ENCODE results near the gene MTERF2. TPM values are rescaled to one million over a fixed set of nuclear protein-coding genes. Genes with fewer than 3 reads are reported as not detected.

MTERF2 gene
- total and polyA plus RNA-seq, 10 of the 15 experiments (the other 5 are each of a cell fraction or from before 2014, with no cell fraction given) = 2.1 to 9.8 (median 6.7) TPM

DNA sequence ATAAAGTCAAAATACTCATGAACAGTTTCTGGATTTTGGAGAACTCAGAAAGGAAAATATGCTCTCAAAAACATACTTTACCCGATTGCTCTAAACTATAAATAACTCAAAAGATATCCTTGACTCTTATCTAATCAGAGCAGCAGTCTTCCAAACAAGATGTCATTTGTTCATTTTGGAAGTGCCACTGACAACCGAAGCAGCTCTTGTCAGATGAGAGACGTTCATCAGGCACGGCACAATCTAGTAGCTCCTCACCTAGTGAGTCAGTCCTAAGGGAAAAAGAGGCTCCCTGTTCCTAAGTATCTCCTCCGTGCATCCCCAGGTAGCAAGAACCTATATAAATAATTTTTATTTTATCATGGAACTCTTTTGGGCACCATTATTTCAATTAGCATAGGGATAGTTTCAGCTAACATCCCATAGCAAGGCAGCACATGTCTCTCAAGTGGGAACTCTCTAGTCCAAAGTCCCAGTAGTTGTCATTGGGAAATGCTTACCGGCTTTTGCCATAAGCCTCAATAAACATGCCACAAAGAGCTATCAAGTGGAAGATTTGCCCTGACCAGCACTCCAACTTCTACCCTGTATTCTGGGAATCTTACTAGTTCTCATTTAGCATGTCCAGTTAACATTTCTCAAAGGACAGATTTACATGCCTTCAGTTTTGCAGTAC, 45.3 kb downstream of the MTERF2 start:
- CTCF ChIA-PET = no interaction called here
- SMC1A ChIA-PET (ENCODE audit: uncharacterized antibody, unreplicated experiment) = interaction anchor here (1.3 kb wide), 1 partner anchor 9 kb away, joined by 3 read pairs; no protein-coding TSS in a partner anchor
- Histone ChIP-seq H3K27me3 (replicated peaks in 1 of 2; ENCODE audit: control insufficient read depth in 2 of 2, insufficient read depth in 2 of 2, low read length in 1 of 2) (no peaks in the 10 kb centered on the region), H2AFZ (ENCODE audit: control insufficient read depth, low read depth, low read length) (no peak overlapping the region), H3K4me2 (ENCODE audit: control insufficient read depth, insufficient read depth) (no peak overlapping the region), H3K36me3 (ENCODE audit: control insufficient read depth in 2 of 2, insufficient read depth in 2 of 2, low read length in 1 of 2) (no peaks in the 10 kb centered on the region), H3K4me3 (no peak overlapping the region), H3K27ac (ENCODE audit: control insufficient read depth, insufficient read depth) (no peak overlapping the region), H3K9me3 (replicated peaks; ENCODE audit: control insufficient read depth, insufficient read depth, low read length) (no peaks in the 10 kb centered on the region; the same call in 2 of the 3 replicates), H3K9ac (ENCODE audit: control insufficient read depth, insufficient read depth, low read length) (no peak overlapping the region), H3K4me1 (ENCODE audit: control insufficient read depth, insufficient read depth, low read length) (no peaks in the 10 kb centered on the region), H3K79me2 (ENCODE audit: control insufficient read depth, insufficient read depth, low read length) (no peaks in the 10 kb centered on the region), H4K20me1 (ENCODE audit: control insufficient read depth, insufficient read depth) (no peaks in the 10 kb centered on the region)
- FAIRE-seq (no peak), ATAC-seq (no peak), DNase-seq (ENCODE audit: low read depth, low spot score) (no peak)
- no TSS peak for BruUV-seq (replicated peaks)
- POLR2A ChIA-PET = no interaction called here
- TF ChIP-seq, protein P1, sequence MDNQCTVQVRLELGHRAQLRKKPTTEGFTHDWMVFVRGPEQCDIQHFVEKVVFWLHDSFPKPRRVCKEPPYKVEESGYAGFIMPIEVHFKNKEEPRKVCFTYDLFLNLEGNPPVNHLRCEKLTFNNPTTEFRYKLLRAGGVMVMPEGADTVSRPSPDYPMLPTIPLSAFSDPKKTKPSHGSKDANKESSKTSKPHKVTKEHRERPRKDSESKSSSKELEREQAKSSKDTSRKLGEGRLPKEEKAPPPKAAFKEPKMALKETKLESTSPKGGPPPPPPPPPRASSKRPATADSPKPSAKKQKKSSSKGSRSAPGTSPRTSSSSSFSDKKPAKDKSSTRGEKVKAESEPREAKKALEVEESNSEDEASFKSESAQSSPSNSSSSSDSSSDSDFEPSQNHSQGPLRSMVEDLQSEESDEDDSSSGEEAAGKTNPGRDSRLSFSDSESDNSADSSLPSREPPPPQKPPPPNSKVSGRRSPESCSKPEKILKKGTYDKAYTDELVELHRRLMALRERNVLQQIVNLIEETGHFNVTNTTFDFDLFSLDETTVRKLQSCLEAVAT (IDR thresholded peaks at IDR 0.05) = no peak
- TF ChIP-seq ZBED1 (IDR thresholded peaks at IDR 0.05; ENCODE audit: borderline replicate concordance) (no peak), RCOR1 (conservative IDR thresholded peaks at IDR 0.05; ENCODE audit: low read depth, low read length) (no peak), ZSCAN29 (IDR thresholded peaks at IDR 0.05) (no peak), SMARCA5 (IDR thresholded peaks at IDR 0.05) (no peak), NR2C1 (IDR thresholded peaks at IDR 0.05) (no peak)
- RAD21 ChIA-PET (ENCODE audit: unreplicated experiment) = no interaction called here
- 23% methylated on average over 6 of the region's 6 CpGs for WGBS (ENCODE audit: insufficient coverage, insufficient replicate concordance, low lambda C conversion rate, missing lambda C conversion rate)
- in situ Hi-C loops (cut with MboI) = no loop called here
- intact Hi-C loops (cut with micrococcal nuclease; ENCODE audit: unreplicated experiment) = no loop called here

DNA sequence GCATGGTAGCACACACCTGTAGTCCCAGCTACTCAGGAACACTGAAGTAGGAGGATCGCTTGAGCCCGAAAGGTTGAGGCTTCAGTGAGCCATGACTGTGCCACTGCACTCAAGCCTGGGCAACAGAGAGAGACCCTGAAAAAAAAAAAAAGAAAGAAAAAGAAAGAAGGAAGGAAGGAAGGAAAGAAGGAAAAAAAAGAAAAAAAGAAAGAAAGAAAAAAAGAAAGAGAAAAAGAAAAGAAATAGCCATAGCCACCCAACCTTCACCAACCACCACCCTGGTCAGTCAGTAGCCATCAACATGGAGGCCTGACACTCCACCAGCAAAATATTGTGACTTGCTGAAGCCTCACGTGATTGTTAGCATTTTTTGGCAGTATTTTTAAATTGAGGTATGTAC, 52.7 kb downstream of the MTERF2 start:
- FAIRE-seq = no peak
- no peak for TF ChIP-seq ZZZ3 (IDR thresholded peaks at IDR 0.05; ENCODE audit: control insufficient read depth, insufficient read length, low read depth)
- no peak for TF ChIP-seq SREBF1 (IDR thresholded peaks at IDR 0.05; ENCODE audit: low read length)
- TF ChIP-seq IKZF2 (IDR thresholded peaks at IDR 0.05) = no peak
- TF ChIP-seq ZNF24 (IDR thresholded peaks at IDR 0.05) = no peak
- no peak for TF ChIP-seq KDM1A (IDR thresholded peaks at IDR 0.05; ENCODE audit: borderline replicate concordance)
- TF ChIP-seq HDGF (IDR thresholded peaks at IDR 0.05) = no peak
- TF ChIP-seq LARP7 (IDR thresholded peaks at IDR 0.05) = no peak
- TF ChIP-seq, protein P2, sequence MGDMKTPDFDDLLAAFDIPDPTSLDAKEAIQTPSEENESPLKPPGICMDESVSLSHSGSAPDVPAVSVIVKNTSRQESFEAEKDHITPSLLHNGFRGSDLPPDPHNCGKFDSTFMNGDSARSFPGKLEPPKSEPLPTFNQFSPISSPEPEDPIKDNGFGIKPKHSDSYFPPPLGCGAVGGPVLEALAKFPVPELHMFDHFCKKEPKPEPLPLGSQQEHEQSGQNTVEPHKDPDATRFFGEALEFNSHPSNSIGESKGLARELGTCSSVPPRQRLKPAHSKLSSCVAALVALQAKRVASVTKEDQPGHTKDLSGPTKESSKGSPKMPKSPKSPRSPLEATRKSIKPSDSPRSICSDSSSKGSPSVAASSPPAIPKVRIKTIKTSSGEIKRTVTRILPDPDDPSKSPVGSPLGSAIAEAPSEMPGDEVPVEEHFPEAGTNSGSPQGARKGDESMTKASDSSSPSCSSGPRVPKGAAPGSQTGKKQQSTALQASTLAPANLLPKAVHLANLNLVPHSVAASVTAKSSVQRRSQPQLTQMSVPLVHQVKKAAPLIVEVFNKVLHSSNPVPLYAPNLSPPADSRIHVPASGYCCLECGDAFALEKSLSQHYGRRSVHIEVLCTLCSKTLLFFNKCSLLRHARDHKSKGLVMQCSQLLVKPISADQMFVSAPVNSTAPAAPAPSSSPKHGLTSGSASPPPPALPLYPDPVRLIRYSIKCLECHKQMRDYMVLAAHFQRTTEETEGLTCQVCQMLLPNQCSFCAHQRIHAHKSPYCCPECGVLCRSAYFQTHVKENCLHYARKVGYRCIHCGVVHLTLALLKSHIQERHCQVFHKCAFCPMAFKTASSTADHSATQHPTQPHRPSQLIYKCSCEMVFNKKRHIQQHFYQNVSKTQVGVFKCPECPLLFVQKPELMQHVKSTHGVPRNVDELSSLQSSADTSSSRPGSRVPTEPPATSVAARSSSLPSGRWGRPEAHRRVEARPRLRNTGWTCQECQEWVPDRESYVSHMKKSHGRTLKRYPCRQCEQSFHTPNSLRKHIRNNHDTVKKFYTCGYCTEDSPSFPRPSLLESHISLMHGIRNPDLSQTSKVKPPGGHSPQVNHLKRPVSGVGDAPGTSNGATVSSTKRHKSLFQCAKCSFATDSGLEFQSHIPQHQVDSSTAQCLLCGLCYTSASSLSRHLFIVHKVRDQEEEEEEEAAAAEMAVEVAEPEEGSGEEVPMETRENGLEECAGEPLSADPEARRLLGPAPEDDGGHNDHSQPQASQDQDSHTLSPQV (IDR thresholded peaks at IDR 0.05) = no peak
- no peak for TF ChIP-seq NR2C2 (IDR thresholded peaks at IDR 0.05; ENCODE audit: borderline replicate concordance, control insufficient read depth, insufficient read length, low read depth)

More for the DNA sequence above, 52.7 kb downstream of the MTERF2 start:
- POLR2A ChIA-PET = no interaction called here
- no peaks in the 10 kb centered on the region; a peak in 1 of 4 replicates for H3K27me3 ChIP-seq (replicated peaks in 1 of 2; ENCODE audit: control insufficient read depth in 2 of 2, insufficient read depth in 2 of 2, low read length in 1 of 2)
- no peak overlapping the region for H2AFZ ChIP-seq (ENCODE audit: control insufficient read depth, low read depth, low read length)
- intact Hi-C loops (cut with micrococcal nuclease; ENCODE audit: unreplicated experiment) = no loop called here
- H3K9ac ChIP-seq (ENCODE audit: control insufficient read depth, insufficient read depth, low read length) = no peak overlapping the region
- DNase-seq (ENCODE audit: low read depth, low spot score) = no peak
- no TSS peak for BruUV-seq (replicated peaks)
- SMC1A ChIA-PET (ENCODE audit: uncharacterized antibody, unreplicated experiment) = no interaction called here
- H3K79me2 ChIP-seq (ENCODE audit: control insufficient read depth, insufficient read depth, low read length) = no peaks in the 10 kb centered on the region
- H4K20me1 ChIP-seq (ENCODE audit: control insufficient read depth, insufficient read depth) = no peaks in the 10 kb centered on the region
- RAD21 ChIA-PET (ENCODE audit: unreplicated experiment) = no interaction called here
- no peak overlapping the region for H3K4me2 ChIP-seq (ENCODE audit: control insufficient read depth, insufficient read depth)
- H3K36me3 ChIP-seq (ENCODE audit: control insufficient read depth in 2 of 2, insufficient read depth in 2 of 2, low read length in 1 of 2) = no peaks in the 10 kb centered on the region
- no peak for ATAC-seq
- in situ Hi-C loops (cut with MboI) = no loop called here
- no peak overlapping the region for H3K4me3 ChIP-seq
- H3K4me1 ChIP-seq (ENCODE audit: control insufficient read depth, insufficient read depth, low read length) = no peaks in the 10 kb centered on the region
- H3K27ac ChIP-seq (ENCODE audit: control insufficient read depth, insufficient read depth) = no peak overlapping the region
- CTCF ChIA-PET = no interaction called here
- WGBS (ENCODE audit: insufficient coverage, insufficient replicate concordance, low lambda C conversion rate, missing lambda C conversion rate) = 64% methylated on average over 3 of the region's 3 CpGs
- H3K9me3 ChIP-seq (replicated peaks; ENCODE audit: control insufficient read depth, insufficient read depth, low read length) = no peaks in the 10 kb centered on the region

Data from GM12878 (cell line).